IPS-18c (cell line): ENCODE data around the gene DEPDC1B.
"Not testable (repeated sequence)": the region's sequence is repeated elsewhere in the genome, so short reads cannot be mapped to it uniquely, and the experiment has no call there.

Experiments
- H3K4me3 ChIP-seq: 2 replicates; pipeline ENCODE4 v1.7.0; 2013; ENCODE audit warnings: low read depth, mild to moderate bottlenecking, low read length, moderate library complexity; ENCODE audit not compliant: insufficient read depth
- H3K9me3 ChIP-seq: one replicate; pipeline ENCODE4 v1.6.1; 2013; ENCODE audit warnings: mild to moderate bottlenecking, low read length, moderate library complexity; ENCODE audit not compliant: control insufficient read depth, insufficient read depth

Gene DEPDC1B

DNA sequence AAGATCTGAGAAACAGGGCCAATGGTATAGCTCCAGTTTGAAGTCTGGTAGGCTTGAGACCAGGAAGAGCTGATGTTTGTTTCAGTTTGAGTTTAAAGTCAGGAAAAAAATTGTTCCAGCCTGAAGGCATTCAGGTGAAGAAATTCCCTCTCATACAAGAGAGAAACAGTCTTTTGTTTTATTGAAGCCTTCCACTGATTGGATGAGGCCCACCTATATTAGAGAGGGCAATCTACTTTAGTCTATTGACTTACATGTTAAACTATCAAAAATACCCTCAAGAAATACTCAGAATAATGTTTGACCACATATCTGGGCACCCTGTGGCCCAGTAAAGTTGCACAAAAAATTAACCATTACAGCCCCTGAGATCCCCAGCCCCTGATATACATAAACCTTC is 5.2 kb upstream of the DEPDC1B start:
- H3K4me3 ChIP-seq = no peak overlapping the region

DNA sequence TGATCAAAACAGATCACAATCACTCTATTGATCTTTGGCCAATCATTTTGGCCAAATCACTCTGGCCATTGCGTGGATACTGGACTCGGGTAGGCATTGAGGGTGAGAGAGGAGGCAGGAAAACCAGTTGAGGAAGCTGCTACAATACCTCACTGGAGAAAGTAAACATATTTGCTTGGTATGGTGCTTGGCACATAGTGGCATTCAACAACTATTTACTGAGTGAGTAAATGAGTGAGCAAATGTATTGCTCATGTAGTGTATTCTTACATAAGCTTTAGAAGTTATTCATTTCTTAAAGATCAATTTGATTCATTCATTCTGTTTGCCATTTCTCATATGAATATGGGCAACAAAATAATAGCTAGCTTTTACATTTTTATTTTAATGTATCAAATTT is 4.0 kb upstream of the DEPDC1B start:
- Histone ChIP-seq H3K9me3 (no peaks in the 10 kb centered on the region), H3K4me3 (no peak overlapping the region)

More for the DNA sequence above, 5.2 kb upstream of the DEPDC1B start:
- no peaks in the 10 kb centered on the region for H3K9me3 ChIP-seq

DNA sequence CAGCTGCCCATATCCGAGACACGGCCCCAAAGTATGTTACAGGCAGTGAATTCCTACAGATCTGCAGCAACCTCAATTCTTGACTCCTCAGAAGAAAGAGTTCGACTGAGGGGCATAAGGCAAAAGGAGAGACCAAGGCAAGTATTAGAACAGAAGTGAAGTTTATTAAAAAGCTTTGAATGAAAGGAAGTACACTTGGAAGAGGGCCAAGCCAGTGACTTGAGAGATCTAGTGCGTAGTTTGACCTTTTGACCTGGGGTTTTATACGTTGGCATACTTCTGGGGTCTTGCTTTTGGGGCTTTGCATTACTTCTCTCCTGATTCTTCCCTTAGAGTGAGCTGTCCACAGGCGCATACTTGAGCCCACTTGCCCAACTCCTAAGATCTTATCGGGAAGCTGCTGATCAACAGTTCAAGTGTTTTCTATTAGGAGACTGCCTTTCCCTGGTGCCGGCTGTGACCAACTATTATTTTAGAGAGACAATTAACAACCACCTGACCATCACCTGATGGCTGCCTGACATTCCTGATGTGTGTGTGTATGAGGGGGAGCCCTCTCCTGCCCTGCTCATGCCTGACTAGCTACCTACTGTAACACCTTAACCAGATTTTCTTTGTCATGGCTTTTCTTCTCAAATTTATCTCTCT is 1.5 kb upstream of the DEPDC1B start:
- H3K9me3 ChIP-seq = no peaks in the 10 kb centered on the region
- no peak overlapping the region for H3K4me3 ChIP-seq

DNA sequence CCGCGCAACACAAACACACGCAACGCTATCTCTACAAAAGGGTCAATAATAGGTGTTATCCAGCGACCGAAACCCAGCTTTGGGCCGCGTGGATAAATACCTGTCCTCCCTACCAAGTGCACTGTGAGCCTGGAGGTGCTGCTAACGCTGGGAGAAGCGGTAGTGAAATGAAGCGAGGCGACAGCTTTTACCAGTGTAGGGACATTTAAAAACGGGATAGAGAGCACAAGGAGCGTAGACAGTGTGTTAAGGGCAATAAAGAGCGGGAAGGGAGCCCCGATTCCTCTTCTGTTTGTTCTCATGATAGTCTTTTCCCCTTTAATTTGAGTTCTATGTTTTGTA is 421 bp upstream of the DEPDC1B start:
- H3K4me3 ChIP-seq = peak overlapping the region; percentile 87
- no peaks in the 10 kb centered on the region for H3K9me3 ChIP-seq

DNA sequence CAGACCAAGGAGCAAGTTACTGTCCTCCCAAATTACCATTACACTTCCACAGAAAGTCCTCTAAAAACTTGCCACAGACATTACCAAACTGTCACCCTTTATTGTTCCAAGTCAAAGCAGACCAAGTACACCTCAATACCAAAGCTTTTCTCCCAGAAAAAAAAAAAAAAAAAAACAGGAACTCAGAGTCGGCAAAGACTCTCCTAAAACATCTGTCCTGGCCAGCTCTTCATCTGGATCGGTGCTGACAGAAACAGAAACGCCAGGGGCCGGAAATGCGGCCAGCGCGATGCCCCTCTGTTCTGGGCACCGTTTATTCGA is 718 bp downstream of the DEPDC1B start:
- Histone ChIP-seq H3K9me3 (no peaks in the 10 kb centered on the region), H3K4me3 (peak overlapping the region; percentile 87)

DNA sequence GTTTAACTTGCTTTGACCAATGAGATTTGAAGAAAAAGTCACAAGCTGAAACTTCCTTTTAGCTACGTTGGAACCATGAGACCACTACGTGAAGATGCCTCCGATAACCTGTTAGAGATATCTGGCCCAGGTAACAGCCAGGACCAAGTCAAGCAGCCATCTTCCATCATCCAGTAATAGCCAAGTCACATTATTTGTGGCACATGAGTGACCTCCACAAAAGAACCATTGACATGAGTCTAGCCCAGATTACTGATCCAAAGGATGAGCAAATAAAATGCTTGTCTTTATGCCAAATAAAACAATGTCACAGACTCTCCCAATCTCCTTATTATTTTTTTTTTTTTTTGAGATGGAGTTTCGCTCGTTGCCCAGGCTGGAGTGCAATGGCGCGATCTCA is 1.6 kb downstream of the DEPDC1B start:
- Histone ChIP-seq H3K4me3 (no peak overlapping the region; the same call in 1 of the 2 replicates), H3K9me3 (no peaks in the 10 kb centered on the region)

DNA sequence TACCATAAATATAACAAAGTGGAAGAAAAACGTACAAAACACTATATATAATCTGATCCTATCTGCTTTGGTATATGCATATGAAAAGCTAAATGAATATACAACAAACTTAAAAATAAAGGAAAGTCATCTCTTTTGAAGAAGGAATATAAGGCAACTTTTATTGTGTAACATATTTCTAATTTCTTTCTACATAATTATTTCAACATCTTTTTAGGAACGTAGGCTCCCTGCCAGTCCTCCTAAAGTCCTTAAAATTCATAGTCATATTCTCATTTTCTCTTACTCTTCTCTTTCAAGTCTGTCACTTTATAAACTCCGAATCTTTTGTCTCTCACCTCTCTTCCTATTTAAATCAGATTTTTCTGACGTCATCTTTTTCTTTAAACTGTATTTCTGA is 9.6 kb downstream of the DEPDC1B start:
- no peaks in the 10 kb centered on the region for H3K9me3 ChIP-seq

DNA sequence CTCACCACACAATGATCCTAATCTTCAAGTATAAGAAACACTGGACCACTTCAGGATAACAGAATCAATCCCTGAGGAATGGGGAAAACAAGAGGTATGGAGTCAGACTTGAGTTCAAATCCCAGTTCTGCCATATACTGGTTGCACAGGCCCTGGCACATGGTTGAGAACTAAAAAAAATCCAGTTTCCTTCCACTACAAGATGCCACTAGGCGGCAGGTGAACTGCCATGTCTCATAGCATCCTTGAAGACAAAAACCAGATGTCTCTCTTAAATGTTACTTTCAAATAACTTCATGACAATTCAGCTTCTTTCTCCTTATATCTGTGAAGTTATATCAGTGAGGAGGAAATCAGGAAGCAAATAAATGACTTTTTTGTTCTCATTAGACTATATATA is 11.0 kb downstream of the DEPDC1B start:
- Histone ChIP-seq H3K9me3 (no peaks in the 10 kb centered on the region), H3K4me3 (no peak overlapping the region)

More for the DNA sequence above, 9.6 kb downstream of the DEPDC1B start:
- H3K4me3 ChIP-seq = no peak overlapping the region

DNA sequence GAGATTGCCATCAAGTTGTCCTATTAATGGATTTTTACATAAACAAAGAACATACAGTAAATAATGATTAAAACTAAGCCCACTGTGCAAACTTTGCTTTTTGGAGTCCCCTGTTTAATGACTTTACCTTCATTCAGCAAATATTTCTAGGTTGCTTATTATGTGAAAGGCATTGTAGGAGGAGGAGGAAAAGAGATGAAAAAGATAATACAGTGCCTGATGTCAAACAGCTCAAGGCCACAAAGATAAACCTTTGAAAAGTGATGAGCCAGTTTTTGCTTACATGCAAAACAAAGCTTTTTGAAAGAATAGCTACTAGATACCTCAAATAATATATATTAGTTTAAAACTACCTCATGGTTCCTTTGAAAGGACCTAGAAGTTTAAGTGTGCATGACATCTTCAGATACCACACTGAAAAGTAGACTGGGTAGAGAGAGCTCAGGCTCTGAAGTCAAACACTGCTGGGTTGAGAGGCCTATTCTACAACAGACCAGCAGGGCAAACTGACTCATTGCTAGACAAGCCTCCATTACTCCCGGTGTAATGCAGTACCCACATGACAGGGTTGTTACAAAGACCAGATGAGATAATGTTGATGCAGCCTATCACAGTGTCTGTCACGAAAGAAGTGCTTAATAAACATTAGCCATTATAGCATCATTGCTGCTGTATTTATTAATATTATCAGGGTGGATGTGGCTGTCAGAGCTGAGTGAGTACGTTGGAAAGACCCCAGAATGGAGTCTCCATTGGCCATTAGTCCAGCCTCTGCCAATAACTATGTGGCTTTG is 11.8 kb downstream of the DEPDC1B start:
- Histone ChIP-seq H3K4me3 (no peak overlapping the region), H3K9me3 (no peaks in the 10 kb centered on the region)

DNA sequence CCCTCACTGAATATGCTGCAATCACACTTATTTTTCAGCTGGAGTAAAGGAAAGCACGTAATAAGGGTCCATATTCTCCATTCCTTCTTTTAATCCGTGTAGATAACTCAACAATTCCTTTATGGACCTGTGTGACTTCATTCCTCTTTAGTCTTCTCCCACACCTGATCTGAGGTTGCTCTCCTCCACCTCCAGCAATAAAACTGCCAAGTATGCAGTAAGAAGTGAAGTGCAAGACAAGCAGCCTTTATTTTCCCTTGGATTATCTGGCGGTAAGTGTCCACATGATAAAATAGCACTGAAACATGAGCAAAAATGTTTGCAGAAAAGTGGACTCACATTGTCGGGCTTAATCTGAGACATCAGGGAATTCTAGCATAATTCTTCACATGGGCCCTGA is 13.8 kb downstream of the DEPDC1B start:
- Histone ChIP-seq H3K4me3 (no peak overlapping the region), H3K9me3 (no peaks in the 10 kb centered on the region)

DNA sequence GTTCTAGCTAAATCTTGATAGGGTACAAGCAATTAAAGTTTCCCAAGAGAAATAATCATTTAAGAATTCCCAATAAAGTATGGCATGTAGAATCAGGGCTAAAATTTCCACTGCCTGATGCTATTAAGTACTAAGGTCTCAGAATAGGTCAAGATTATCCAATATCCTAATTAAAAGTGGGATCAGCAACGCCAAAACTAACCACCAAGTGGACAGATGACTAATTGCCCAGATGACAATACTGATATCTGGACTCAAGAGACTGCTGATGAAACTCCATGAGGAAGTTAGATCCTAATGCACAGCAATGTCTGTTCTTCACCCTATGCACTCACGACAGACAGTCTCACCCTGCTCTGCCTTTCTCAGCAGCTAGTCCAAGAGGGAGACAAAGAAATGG is 14.3 kb downstream of the DEPDC1B start:
- H3K9me3 ChIP-seq = no peaks in the 10 kb centered on the region

DNA sequence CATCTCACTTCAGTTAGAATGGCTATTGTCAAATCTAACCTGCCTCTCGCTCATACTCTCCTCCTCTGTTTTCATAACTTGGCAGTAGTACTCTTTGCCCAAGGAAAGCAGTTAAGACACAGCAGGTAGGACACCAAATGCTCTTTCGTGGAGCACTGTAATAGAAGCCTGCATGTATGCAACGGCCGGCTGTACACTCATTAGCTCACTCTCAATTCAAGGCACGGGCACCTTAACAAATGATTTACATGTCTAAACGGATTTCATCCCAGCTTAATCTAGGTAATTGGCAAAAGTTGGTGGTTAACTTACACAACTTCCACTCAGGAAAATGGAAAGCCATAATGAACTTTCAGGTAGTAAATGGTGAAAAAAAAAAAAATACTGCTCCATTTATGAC is 14.9 kb downstream of the DEPDC1B start:
- no peaks in the 10 kb centered on the region for H3K9me3 ChIP-seq

More for the DNA sequence above, 14.3 kb downstream of the DEPDC1B start:
- no peak overlapping the region for H3K4me3 ChIP-seq

DNA sequence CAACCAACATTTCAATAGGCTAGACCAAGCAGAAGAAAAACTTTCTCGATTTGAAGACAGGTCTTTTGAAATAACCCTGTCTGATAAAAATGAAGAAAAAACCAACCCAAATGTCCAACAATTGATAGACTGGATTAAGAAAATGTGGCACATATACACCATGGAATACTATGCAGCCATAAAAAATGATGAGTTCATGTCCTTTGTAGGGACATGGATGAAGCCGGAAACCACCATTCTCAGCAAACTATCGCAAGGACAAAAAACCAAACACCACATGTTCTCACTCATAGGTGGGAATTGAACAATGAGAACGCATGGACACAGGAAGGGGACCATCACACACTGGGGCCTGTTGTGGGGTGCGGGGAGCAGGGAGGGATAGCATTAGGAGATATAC is 18.0 kb downstream of the DEPDC1B start:
- not testable (repeated sequence) for H3K4me3 ChIP-seq, H3K9me3 ChIP-seq

More for the DNA sequence above, 14.9 kb downstream of the DEPDC1B start:
- H3K4me3 ChIP-seq = no peak overlapping the region

DNA sequence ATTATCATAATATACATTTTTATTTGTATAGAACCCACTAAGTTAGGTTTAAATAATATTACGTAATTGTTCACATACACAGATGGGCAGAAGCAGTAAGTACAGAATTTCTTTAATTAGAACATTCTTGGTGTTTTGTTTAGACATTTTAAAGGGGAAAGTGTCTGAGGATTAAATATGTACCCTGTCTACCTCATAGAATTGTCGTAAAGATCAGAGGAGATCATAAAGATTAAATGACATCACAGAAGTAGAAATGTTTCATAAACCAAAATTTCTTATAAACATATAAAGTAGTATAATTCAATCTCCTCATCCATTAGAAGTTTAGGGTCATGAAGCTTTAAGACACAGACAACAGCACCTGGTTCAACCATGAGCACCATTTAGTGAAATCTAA is 20.1 kb downstream of the DEPDC1B start:
- Histone ChIP-seq H3K4me3 (no peak overlapping the region), H3K9me3 (no peaks in the 10 kb centered on the region)

DNA sequence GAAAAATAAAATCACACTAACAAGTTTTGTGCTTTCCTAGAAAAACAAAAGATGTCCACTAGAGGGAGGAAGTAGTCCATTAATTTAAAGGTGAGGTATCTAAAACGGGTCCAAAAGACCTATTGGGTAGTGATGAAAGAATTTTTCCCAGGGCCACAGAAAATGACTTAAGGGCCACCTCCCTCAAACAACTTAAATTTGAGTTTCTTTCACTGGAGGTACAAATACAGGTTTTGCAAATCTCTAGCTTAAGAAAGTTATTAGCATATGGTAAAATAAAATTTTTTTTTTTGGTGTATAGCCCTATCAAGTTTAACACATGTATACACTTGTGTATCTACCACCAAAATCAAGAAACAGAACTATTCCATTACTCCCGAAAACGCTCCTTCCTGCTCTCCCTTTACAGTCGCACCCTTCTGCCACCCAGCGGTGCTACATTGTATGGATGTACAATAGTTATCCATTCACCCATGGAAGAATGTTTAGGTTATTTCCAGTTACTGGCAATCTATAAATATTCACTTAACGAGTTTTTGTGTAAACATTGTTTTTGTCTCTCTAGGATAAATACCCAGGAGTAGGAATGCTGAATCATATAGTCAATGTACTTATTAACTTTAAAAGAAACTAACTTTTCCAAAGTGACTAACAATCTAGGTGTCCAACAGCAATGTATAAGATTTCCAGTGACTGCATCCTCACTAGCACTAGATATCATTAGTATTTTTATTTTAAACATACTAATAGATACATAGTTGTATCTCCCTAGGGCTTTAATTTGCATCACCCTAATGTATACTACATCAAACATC is 21.9 kb downstream of the DEPDC1B start:
- H3K9me3 ChIP-seq = no peaks in the 10 kb centered on the region
- H3K4me3 ChIP-seq = no peak overlapping the region

DNA sequence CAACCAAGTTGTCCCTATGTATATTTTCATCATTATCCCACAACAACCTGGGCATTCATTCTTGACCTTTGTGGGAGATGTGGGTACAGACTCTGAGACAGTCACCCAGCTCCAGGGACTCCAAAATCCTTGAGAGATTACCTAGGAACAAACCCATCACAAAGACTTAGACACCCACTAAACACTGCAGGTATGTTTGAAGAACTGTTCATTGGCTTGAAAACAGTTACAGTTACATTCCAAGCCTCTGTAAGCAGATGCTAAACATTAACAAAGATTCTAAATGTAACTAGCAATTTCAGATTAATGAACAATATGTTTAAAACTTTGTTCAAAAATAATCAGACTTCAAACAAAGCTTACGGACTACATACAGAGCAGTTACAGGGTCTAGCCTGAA is 24.7 kb downstream of the DEPDC1B start:
- H3K9me3 ChIP-seq = no peaks in the 10 kb centered on the region
- no peak overlapping the region for H3K4me3 ChIP-seq

DNA sequence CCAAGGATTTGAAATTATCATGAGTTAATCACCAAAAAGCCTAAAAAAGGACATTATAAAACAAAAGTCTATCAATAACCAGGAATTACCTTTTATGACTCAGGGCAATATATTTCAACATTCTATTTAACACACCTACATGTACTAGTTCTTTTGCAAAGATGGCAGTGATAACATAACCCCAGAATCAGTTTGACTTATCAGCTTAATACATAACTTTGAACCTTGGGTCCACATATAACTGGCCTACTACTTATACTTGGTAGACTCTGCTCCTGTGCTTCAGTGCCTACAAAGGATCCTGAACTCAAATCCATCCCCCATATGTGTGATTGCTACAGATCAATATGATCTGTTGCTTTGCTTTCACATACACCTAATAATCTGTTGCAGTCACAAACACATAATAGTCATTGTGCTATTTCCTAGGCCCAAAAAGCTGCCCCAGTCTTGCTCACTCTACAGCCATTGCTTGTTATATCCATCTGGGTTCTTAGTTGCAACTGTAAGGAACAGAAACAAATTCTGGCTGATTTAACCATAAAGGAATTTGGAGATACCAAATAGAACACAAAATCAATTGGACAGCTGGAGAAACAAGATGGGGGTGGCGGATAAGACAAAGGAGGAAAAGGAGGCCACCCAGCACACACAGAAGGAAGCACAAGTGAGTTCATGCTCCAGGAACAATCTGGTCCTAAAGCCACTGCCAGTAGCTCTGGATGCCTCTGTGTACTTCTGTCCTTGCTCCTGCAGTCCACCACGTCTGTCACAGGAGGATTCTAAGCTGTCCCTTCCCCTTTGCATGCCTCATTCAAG is 25.5 kb downstream of the DEPDC1B start:
- Histone ChIP-seq H3K4me3 (no peak overlapping the region), H3K9me3 (no peaks in the 10 kb centered on the region)
